ENCODE data around the gene SLIT3.

The SLIT3 gene

GRCh38 chr5:169168280-169168679 is 132.7 kb downstream of the SLIT3 start:
- Histone ChIP-seq H3K9ac (ENCODE audit: low read depth, low read length) (no peak overlapping the region), H3K4me3 (ENCODE audit: low read depth in 1 of 2, low read length in 2 of 2) (no peak overlapping the region), H3K4me1 (ENCODE audit: insufficient read depth, low read length) (no peaks in the 10 kb centered on the region), H3K4me2 (ENCODE audit: insufficient read depth, low read length) (no peak overlapping the region), H3K27ac (ENCODE audit: low read length) (no peak overlapping the region), H3K79me2 (ENCODE audit: insufficient read depth, low read length) (no peaks in the 10 kb centered on the region), H3K9me3 (ENCODE audit: insufficient read depth, low read length, severe bottlenecking) (no peaks in the 10 kb centered on the region), H2AFZ (ENCODE audit: low read depth, low read length) (no peak overlapping the region), H3K36me3 (ENCODE audit: insufficient read depth, low read length) (no peaks in the 10 kb centered on the region), H4K20me1 (ENCODE audit: insufficient read depth, low read length) (no peaks in the 10 kb centered on the region), H3K27me3 (ENCODE audit: insufficient read depth, low read length, poor library complexity) (peaks cover 3% of the 10 kb centered on the region)
- ATAC-seq (ENCODE audit: insufficient read depth, low read depth), result no peak
- no peak for DNase-seq
- TF ChIP-seq, protein P1, sequence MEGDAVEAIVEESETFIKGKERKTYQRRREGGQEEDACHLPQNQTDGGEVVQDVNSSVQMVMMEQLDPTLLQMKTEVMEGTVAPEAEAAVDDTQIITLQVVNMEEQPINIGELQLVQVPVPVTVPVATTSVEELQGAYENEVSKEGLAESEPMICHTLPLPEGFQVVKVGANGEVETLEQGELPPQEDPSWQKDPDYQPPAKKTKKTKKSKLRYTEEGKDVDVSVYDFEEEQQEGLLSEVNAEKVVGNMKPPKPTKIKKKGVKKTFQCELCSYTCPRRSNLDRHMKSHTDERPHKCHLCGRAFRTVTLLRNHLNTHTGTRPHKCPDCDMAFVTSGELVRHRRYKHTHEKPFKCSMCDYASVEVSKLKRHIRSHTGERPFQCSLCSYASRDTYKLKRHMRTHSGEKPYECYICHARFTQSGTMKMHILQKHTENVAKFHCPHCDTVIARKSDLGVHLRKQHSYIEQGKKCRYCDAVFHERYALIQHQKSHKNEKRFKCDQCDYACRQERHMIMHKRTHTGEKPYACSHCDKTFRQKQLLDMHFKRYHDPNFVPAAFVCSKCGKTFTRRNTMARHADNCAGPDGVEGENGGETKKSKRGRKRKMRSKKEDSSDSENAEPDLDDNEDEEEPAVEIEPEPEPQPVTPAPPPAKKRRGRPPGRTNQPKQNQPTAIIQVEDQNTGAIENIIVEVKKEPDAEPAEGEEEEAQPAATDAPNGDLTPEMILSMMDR (IDR thresholded peaks at IDR 0.05; ENCODE audit: borderline replicate concordance, extremely low read depth, low read length, poor library complexity, severe bottlenecking), result no peak
- TF ChIP-seq EZH2 (IDR thresholded peaks at IDR 0.05; ENCODE audit: borderline replicate concordance, low read depth, low read length, severe bottlenecking), result no peak

DNA sequence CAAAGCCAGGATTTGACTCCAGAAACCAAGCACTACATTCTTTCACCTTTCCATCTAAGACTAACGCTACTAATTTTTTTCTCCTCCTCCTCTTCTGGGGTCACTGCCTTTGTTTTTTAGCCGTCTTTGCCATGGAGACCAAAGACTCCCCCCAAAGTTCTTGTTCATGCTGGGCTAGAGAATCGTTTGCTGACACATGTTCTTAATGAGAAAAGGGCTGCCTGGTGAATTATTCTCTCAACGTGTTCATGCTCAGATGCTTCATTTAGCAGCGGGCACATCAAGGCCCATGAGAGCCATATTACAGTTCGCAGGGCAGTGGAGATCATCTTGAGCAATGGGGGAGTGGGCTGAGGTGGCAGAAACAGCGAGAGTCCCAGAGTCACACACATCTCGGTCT is 134.9 kb downstream of the SLIT3 start:
- H4K20me1 ChIP-seq (ENCODE audit: insufficient read depth, low read length), result no peaks in the 10 kb centered on the region
- no peak overlapping the region for H3K4me2 ChIP-seq (ENCODE audit: insufficient read depth, low read length)
- H3K4me1 ChIP-seq (ENCODE audit: insufficient read depth, low read length), result no peaks in the 10 kb centered on the region
- H3K36me3 ChIP-seq (ENCODE audit: insufficient read depth, low read length), result no peaks in the 10 kb centered on the region
- TF ChIP-seq, protein P1 (IDR thresholded peaks at IDR 0.05; ENCODE audit: borderline replicate concordance, extremely low read depth, low read length, poor library complexity, severe bottlenecking), result no peak
- no peak for TF ChIP-seq EZH2 (IDR thresholded peaks at IDR 0.05; ENCODE audit: borderline replicate concordance, low read depth, low read length, severe bottlenecking)
- H2AFZ ChIP-seq (ENCODE audit: low read depth, low read length), result no peak overlapping the region
- H3K27me3 ChIP-seq (ENCODE audit: insufficient read depth, low read length, poor library complexity), result peaks cover 3% of the 10 kb centered on the region
- no peak for ATAC-seq (ENCODE audit: insufficient read depth, low read depth)
- H3K27ac ChIP-seq (ENCODE audit: low read length), result no peak overlapping the region
- H3K9me3 ChIP-seq (ENCODE audit: insufficient read depth, low read length, severe bottlenecking), result no peaks in the 10 kb centered on the region
- no peak for DNase-seq
- H3K9ac ChIP-seq (ENCODE audit: low read depth, low read length), result no peak overlapping the region
- no peak overlapping the region for H3K4me3 ChIP-seq (ENCODE audit: low read depth in 1 of 2, low read length in 2 of 2)
- no peaks in the 10 kb centered on the region for H3K79me2 ChIP-seq (ENCODE audit: insufficient read depth, low read length)

DNA sequence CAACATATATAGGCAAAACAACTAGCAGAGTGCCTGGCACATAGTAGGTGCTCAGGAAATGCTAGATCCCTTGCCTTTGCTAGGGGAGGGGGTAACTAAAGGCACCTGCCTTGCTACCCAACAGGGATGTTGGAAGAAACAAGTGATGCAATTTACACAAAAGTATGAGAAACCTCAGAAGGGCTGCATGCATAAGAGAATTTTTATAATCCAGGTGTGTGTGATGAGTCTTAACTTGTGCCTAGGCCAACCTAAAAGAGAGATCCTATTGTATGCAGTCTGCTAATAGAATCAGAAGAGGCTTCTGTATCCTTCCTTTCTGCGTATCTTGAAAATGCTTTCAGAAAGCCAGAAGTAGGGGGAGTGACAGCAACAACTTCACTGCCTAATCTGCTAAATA is 135.9 kb downstream of the SLIT3 start:
- no peak overlapping the region for H3K4me3 ChIP-seq (ENCODE audit: low read depth in 1 of 2, low read length in 2 of 2)
- H3K9me3 ChIP-seq (ENCODE audit: insufficient read depth, low read length, severe bottlenecking), result no peaks in the 10 kb centered on the region
- no peaks in the 10 kb centered on the region for H4K20me1 ChIP-seq (ENCODE audit: insufficient read depth, low read length)
- H3K4me1 ChIP-seq (ENCODE audit: insufficient read depth, low read length), result no peaks in the 10 kb centered on the region
- ATAC-seq (ENCODE audit: insufficient read depth, low read depth) (no peak), DNase-seq (no peak)
- H3K27me3 ChIP-seq (ENCODE audit: insufficient read depth, low read length, poor library complexity), result peaks cover 3% of the 10 kb centered on the region
- no peak overlapping the region for H2AFZ ChIP-seq (ENCODE audit: low read depth, low read length)
- H3K27ac ChIP-seq (ENCODE audit: low read length), result no peak overlapping the region
- no peaks in the 10 kb centered on the region for H3K36me3 ChIP-seq (ENCODE audit: insufficient read depth, low read length)
- no peaks in the 10 kb centered on the region for H3K79me2 ChIP-seq (ENCODE audit: insufficient read depth, low read length)
- TF ChIP-seq, protein P1 (IDR thresholded peaks at IDR 0.05; ENCODE audit: borderline replicate concordance, extremely low read depth, low read length, poor library complexity, severe bottlenecking), result no peak
- no peak for TF ChIP-seq EZH2 (IDR thresholded peaks at IDR 0.05; ENCODE audit: borderline replicate concordance, low read depth, low read length, severe bottlenecking)
- no peak overlapping the region for H3K4me2 ChIP-seq (ENCODE audit: insufficient read depth, low read length)
- H3K9ac ChIP-seq (ENCODE audit: low read depth, low read length), result no peak overlapping the region

DNA sequence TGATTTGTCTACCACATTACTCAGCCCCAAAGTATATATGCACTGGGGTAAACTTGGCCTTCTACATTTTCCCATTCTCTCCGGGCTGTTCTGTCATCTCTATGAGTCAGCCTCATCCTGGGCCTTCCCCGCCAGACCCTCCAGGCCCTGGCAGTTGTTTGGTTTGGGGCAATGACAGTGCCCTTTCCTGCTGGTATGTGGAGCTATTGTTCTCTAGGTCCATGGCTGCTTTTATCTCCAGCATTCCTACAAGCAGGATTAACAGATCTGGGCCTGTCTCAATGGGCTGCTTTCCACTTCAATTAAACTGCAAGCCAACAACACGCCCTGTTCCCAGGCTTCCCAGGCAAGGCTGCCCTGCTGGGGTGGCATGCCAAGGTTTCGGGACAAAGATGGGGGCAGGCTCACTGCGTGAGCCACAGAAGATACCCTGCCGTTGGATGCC is 136.4 kb downstream of the SLIT3 start:
- no peaks in the 10 kb centered on the region for H3K9me3 ChIP-seq (ENCODE audit: insufficient read depth, low read length, severe bottlenecking)
- DNase-seq, result no peak
- TF ChIP-seq EZH2 (IDR thresholded peaks at IDR 0.05; ENCODE audit: borderline replicate concordance, low read depth, low read length, severe bottlenecking), result no peak
- TF ChIP-seq, protein P1 (IDR thresholded peaks at IDR 0.05; ENCODE audit: borderline replicate concordance, extremely low read depth, low read length, poor library complexity, severe bottlenecking), result no peak
- H3K4me1 ChIP-seq (ENCODE audit: insufficient read depth, low read length), result no peaks in the 10 kb centered on the region
- no peak overlapping the region for H2AFZ ChIP-seq (ENCODE audit: low read depth, low read length)
- H4K20me1 ChIP-seq (ENCODE audit: insufficient read depth, low read length), result no peaks in the 10 kb centered on the region
- no peak overlapping the region for H3K9ac ChIP-seq (ENCODE audit: low read depth, low read length)
- H3K27me3 ChIP-seq (ENCODE audit: insufficient read depth, low read length, poor library complexity), result peaks cover 3% of the 10 kb centered on the region
- no peak overlapping the region for H3K27ac ChIP-seq (ENCODE audit: low read length)
- no peaks in the 10 kb centered on the region for H3K36me3 ChIP-seq (ENCODE audit: insufficient read depth, low read length)
- no peak for ATAC-seq (ENCODE audit: insufficient read depth, low read depth)
- H3K4me3 ChIP-seq (ENCODE audit: low read depth in 1 of 2, low read length in 2 of 2), result no peak overlapping the region
- H3K79me2 ChIP-seq (ENCODE audit: insufficient read depth, low read length), result no peaks in the 10 kb centered on the region
- no peak overlapping the region for H3K4me2 ChIP-seq (ENCODE audit: insufficient read depth, low read length)

Measured in DND-41 (cell line).